GM18861 (cell line): ENCODE data around the gene LRRTM4.
"Not testable (repeated sequence)": the region's sequence is repeated elsewhere in the genome, so short reads cannot be mapped to it uniquely, and the experiment has no call there.

Experiments
- ATAC-seq: cut with Tn5 transposase; IDR thresholded peaks from one replicate; pipeline ENCODE4 v1.9.1; 2021; ENCODE audit not compliant: unreplicated experiment

Gene LRRTM4

DNA sequence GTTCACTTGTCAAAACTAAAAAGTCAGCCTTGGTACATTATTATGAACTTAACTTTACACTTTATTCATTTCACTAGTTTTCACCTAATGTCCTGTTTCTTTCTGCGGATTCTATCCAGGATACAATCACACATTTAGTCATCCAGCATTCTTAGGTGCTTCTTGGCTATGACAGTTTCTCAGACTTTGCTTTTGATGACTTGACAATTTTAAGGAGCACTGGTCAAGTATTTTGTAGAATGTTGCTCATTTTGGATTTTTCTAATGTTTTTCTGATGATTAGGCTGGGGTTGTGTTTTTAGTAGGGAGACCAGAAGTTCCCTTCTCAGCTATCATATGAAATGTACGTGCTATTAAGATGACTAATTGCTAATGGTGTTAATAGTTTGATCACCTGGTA is 601.2 kb downstream of the LRRTM4 start:
- no peak for ATAC-seq

GRCh38 chr2:76895469-76895868 is 626.7 kb downstream of the LRRTM4 start:
- ATAC-seq: no peak

GRCh38 chr2:76870581-76870980 is 651.6 kb downstream of the LRRTM4 start:
- ATAC-seq: no peak

DNA sequence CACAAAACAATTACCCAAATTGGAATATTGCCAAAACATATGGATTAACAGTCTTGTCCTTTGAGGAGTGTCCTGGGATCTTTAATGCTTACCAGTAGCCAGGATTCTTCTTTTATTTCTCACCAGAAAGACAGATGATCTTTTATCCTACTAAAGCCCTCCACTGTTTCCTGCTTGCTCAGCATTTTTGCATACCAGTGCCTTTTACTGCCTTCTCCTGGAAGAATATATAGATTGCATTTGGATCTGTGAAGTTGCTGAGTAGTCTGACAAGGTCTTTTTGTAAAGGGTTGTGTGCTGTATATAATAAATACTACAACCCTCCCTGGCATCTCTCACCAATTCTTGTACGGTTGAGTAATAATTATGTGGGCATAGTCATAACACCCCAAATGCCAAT is 652.2 kb downstream of the LRRTM4 start:
- no peak for ATAC-seq

DNA sequence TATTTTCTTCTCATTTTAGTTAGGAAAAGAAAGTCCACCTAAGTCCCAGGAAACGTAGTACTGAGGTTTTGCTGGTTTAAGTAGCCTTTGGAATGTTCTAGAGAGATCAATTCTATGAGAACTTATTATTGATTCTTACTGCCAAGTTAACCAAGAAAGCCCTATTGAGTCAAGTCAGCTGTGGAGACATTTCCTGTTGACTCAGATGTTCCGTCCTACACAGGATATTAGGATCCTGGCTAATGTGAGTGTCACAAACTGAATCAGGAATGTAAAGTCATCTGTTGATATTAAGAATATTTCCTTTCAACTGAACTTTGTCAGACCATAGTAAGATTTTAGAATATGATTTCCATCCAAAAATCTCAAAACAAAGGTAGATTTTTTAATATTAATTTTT is 654.3 kb downstream of the LRRTM4 start:
- no peak for ATAC-seq

- no peak for ATAC-seq
These were observed 655.7 kb downstream of the LRRTM4 start for GRCh38 chr2:76866464-76866863.

DNA sequence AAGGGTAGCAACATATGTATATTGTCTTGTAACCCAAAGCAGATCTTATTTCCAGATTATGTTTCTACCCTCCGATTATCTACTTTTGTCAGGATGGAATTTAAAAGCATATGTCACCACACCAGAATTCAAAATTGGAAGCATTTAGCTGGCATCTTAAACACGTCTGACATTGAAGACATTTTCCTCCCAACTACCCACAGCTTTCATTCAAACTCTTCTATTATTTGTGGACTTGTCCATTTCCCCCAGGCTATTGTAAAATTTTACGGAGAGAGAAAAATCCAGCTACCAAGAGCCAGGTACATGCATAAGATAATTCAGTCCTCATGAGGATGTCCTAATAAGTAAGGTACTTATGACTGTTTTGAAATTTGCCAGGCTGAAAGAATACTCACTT is 659.3 kb downstream of the LRRTM4 start:
- no peak for ATAC-seq

DNA sequence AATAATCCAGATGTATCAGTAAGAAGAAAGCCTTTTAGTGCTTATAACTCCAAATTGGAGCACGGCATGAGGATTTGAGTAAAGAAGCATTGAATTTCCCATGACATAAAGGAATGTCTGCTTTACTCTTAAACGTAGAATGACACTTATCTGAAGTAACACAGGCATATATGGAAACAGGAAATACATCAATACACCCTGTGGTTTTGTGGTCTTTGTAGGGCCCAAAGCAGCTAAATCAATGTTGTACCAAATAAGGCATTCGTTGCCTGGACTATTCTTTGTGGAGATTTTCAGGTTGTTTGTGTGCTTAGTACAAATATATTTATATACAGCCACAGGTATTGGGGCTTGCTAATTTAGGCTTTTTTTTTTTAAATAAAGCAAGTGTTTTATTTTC is 660.5 kb downstream of the LRRTM4 start:
- no peak for ATAC-seq

GRCh38 chr2:76851000-76851399 is 671.2 kb downstream of the LRRTM4 start:
- no peak for ATAC-seq

DNA sequence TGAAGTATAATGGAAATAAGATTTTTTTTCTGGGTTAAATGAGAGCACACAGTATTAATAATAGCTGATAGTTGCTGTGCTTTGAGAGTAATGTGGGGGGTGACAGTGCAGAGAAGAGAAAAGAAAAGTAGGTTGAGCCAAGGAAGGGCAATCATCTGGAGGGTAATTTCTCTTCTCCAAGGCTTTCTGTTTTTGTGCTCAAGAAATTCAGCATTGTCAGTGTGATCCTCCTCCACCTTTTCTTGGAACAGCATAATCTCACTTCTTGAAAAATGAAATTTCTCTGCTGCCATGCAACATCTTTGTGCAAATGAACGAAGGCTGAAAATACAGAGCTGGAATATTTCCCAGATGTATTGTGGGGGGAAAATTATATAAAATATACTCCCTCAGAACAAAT is 673.1 kb downstream of the LRRTM4 start:
- no peak for ATAC-seq

GRCh38 chr2:76839826-76840225 is 682.4 kb downstream of the LRRTM4 start:
- no peak for ATAC-seq

DNA sequence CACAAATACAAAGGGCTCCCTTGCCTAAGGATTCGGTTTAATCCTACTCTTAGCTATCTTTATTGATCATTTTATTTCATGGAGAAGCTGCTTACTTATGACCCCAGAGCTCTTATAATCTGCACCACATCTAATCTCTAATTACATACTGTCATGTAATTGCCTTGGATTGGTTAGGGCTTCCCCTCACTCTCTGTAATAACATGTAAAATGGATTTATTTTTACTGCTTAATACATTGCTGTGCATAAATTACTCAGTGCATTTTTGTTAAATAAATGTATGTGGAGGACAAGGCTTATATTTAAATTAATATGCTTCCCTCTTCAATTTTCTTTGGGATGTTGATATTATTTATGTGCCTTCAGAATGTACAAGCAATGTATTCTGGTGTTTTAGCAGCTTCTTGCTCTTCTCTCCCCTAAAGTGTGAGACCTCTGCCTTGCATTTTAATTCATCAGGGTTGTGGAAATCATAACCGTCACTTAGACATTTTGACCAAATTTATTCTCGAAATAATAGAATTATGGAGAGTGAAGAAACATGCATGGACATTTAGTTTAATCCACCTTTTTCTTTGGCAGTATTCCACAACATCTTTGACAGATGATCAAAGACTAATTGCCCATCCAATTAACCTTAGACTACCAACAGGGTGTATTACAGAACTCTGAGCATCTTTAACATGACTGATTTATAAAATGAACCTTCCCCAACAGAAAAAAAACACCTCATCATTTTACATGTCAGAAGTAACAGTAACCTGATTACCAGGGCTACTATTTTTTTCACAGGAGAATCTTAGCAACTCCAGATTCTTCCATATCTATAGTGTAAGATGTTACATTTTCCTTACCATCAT is 692.6 kb downstream of the LRRTM4 start:
- no peak for ATAC-seq

- ATAC-seq: no peak
These were observed 695.5 kb downstream of the LRRTM4 start for GRCh38 chr2:76826691-76827090.

GRCh38 chr2:76825140-76825970 is 696.8 kb downstream of the LRRTM4 start:
- ATAC-seq: no peak

GRCh38 chr2:76821731-76822130 is 700.4 kb downstream of the LRRTM4 start:
- ATAC-seq: no peak

DNA sequence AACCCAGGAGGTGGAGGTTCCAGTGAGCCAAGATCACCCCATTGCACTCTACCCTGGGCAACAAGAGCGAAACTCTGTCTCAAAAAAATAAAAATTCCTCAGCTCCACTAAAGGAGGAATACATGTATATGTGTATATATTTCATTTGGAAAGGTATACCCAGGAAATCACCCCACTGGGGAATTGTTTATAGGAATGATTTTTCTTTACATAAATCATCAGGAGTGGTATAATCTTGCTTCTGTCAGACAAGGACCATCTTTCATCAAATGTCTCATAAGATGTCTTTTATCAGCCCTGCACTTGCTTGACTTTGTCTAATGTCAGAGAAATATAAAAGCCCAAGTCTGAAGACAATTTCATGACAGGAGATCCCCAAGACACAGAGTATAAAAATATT is 709.1 kb downstream of the LRRTM4 start:
- ATAC-seq: no peak

DNA sequence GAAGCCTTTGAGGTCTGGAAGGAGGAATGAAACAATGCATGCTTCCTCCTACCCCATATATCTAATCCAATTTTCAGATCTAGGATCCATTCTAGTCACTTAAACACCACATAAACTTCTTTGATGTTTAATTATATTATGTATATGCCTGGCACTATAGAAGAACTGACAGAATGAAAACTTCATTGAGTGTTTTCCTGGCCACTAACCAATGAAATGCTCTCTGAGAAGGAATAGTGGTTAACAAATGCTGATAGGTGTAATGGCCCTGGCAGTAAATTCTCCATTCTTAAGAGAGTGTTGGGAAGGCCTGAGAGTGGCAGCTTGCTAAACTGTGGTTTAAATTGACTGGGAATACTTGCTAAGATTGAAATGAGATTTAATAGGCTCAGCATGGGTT is 710.0 kb downstream of the LRRTM4 start:
- ATAC-seq: no peak

DNA sequence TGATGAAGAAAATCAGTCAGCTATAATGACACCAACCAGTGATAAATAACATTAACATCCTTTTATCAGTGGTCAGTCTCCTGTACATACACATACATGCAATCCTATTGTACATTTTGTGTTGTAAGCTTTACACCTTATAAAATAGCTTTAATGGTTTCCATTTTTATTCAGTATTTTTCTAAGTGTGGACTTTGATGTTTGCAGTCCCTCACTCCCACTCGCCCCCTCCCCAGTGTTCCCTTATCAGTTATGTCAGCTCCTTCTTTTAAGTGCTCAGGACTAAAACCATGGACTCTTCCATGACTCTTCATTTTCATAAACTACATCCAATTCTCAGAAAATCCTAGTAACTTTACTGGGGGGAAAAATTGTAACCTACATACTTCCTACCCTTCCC is 713.0 kb downstream of the LRRTM4 start:
- ATAC-seq: no peak

GRCh38 chr2:76808732-76809131 is 713.4 kb downstream of the LRRTM4 start:
- no peak for ATAC-seq

DNA sequence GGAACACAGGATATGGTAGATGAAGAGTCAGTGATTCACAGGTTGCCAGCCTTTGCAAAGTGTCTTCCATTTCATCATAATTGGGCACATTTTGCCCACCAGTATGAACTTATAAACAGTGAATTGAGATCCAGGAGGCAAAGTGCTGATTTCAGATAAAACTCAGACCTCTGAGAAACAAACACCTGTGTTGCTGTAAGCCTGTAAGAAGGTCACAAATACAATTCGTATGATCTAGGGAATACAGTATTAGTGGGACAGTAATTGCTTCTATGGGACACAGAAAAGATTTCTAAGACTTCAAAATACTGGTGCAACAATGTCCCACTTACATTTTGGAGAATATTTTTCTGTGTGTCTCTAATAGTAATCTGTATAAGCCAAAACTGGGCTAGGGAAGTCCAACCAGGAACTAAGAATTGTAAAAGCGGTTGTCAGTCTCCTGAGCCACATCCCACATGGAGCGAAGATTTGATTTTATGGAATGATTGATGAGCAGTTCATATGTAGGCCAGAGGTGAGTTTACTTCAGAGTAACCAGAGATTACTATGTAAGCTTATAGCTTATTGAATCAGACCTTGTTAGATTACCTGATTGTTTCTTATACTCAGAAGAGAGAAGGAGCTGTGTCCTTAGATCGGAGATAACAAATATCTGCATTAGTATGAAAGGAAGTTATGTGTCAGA is 728.4 kb downstream of the LRRTM4 start:
- no peak for ATAC-seq

DNA sequence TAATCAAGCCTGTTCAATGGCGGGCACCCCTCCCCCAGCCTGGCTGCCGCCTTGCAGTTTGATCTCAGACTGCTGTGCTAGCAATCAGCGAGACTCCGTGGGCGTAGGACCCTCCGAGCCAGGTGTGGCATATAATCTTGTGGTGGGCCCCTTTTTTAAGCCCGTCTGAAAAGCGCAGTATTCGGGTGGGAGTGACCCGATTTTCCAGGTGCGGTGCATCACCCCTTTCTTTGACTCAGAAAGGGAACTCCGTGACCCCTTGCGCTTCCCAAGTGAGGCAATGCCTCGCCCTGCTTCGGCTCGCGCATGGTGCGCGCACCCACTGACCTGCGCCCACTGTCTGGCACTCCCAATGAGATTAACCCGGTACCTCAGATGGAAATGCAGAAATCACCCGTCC is 740.9 kb downstream of the LRRTM4 start:
- ATAC-seq: not testable (repeated sequence)

DNA sequence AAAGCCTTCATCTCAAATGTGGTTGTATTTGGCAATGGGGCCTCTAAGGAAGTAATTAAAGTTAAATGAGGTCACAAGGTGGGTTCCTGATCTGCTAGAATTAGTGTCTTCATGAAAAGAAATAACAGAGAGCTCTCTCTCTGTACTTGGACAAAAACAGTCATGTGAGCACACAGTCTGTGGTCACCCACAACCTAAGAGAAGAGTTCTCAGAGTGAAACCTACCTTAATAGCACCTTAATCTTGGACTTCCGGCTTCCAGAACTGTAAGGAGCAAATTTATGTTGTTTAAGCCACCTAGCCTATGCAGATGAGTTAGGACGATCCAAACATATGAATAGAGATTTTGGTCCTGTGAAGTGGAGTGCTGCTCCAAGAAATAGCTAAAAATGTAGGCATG is 758.9 kb downstream of the LRRTM4 start:
- ATAC-seq: no peak
